ENCODE data around the gene IL17RC.
"Not testable (repeated sequence)": the region's sequence is repeated elsewhere in the genome, so short reads cannot be mapped to it uniquely, and the experiment has no call there.

IL17RC gene

DNA sequence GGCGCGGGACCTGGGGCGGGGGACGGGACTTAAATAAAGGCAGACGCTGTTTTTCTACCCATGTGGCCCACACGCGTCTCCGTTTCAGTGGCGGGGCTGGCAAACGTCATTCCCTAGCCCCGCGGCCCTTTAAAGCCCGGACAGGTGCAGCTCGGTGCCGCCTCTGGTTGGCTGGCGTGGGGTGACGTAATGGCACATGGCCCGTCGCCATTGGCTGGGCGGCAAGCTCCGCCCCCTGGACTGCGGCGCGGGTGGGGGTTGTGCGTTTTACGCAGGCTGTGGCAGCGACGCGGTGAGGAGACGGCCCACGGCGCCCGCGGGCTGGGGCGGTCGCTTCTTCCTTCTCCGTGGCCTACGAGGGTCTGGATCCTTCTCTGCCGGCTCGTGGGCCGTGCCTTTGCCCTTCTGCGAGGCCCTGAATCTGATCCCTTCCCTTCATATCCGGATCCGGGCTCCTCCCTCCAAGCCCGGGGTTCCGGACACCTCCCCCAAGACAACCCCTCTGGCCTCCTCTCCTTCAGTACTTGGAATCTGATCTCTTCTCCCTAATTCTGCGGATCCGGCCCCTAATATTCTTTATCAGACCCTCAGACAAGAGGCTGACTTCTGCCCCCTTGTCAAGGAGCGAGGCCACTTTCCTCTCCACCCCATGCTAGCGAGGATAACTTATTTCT is 16.8 kb downstream of the IL17RC start, which contains the start of gene CRELD1:
CRELD1 (plus strand) TSS at position 274 of the 674 bp plus-strand sequence. CDS start 605 bp downstream, outside the sequence.
- H3K4me1 ChIP-seq (ENCODE audit: control insufficient read depth in 1 of 2, insufficient read depth in 2 of 2, low read length in 2 of 2), result peaks cover 16 to 25% of the 10 kb centered on the region in 2 donors
- H3K9ac ChIP-seq (ENCODE audit: low read depth in 1 of 2, low read length in 2 of 2), result peak within 1 kb of the TSS; percentile 87
- peaks cover 3 to 27% of the 10 kb centered on the region in 2 donors for H3K36me3 ChIP-seq (ENCODE audit: control insufficient read depth in 1 of 2, insufficient read depth in 2 of 2, low read length in 2 of 2)
- H3K9me3 ChIP-seq (ENCODE audit: control insufficient read depth in 1 of 2, low read length in 2 of 2), result no peaks in the 10 kb centered on the region
- H3K27me3 ChIP-seq (ENCODE audit: control insufficient read depth in 1 of 2, insufficient read depth in 2 of 2, low read length in 2 of 2), result no peaks in the 10 kb centered on the region
- H3K4me3 ChIP-seq (ENCODE audit: low read depth in 1 of 2, low read length in 2 of 2), result peak within 1 kb of the TSS; percentile 88 to 92
- peak within 1 kb of the TSS; percentile 96 for H3K27ac ChIP-seq (ENCODE audit: low read depth, low read length)

DNA sequence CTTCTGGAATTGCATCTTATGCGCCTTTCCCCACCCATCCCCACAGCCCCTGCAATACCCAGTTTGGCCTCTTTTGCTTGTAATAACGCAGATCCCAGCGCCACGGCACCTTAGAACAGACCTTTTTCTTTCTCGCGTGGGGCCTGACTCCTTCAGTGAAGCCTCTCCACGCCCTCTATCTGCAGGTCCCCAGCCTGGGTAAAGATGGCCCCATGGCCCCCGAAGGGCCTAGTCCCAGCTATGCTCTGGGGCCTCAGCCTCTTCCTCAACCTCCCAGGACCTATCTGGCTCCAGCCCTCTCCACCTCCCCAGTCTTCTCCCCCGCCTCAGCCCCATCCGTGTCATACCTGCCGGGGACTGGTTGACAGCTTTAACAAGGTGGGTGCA is 17.3 kb downstream of the IL17RC start:
- no peaks in the 10 kb centered on the region for H3K9me3 ChIP-seq (ENCODE audit: control insufficient read depth in 1 of 2, low read length in 2 of 2)
- H3K4me1 ChIP-seq (ENCODE audit: control insufficient read depth in 1 of 2, insufficient read depth in 2 of 2, low read length in 2 of 2), result peaks cover 16 to 25% of the 10 kb centered on the region in 2 donors
- H3K27ac ChIP-seq (ENCODE audit: low read depth, low read length), result peak overlapping the region; percentile 96
- peak overlapping the region; percentile 88 to 92 for H3K4me3 ChIP-seq (ENCODE audit: low read depth in 1 of 2, low read length in 2 of 2)
- peak overlapping the region; percentile 87 for H3K9ac ChIP-seq (ENCODE audit: low read depth in 1 of 2, low read length in 2 of 2)
- H3K36me3 ChIP-seq (ENCODE audit: control insufficient read depth in 1 of 2, insufficient read depth in 2 of 2, low read length in 2 of 2), result peaks cover 3 to 27% of the 10 kb centered on the region in 2 donors
- H3K27me3 ChIP-seq (ENCODE audit: control insufficient read depth in 1 of 2, insufficient read depth in 2 of 2, low read length in 2 of 2), result no peaks in the 10 kb centered on the region

DNA sequence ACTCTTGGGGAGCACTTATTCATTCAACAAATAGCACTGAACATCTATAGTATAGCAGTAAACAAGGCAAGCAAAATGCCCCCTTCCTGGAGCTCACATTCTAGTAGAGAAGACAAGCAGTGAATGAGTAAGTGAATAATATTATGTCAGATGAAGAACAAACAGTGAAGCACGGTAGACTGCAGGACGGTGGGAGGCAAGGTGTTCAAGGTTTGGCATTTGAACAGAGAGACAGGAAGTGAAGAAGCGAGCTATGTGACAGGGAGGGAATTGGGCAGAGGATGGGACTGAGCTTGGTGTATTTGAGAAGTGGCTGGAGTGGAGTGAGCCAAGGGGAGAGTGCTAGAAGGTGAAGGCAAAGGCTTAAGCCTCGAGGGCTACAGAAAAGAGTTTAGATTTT is 18.1 kb downstream of the IL17RC start:
- H3K36me3 ChIP-seq (ENCODE audit: control insufficient read depth in 1 of 2, insufficient read depth in 2 of 2, low read length in 2 of 2), result peaks cover 3 to 25% of the 10 kb centered on the region in 2 donors
- peaks cover 16 to 25% of the 10 kb centered on the region in 2 donors for H3K4me1 ChIP-seq (ENCODE audit: control insufficient read depth in 1 of 2, insufficient read depth in 2 of 2, low read length in 2 of 2)
- H3K9me3 ChIP-seq (ENCODE audit: control insufficient read depth in 1 of 2, low read length in 2 of 2), result no peaks in the 10 kb centered on the region
- no peaks in the 10 kb centered on the region for H3K27me3 ChIP-seq (ENCODE audit: control insufficient read depth in 1 of 2, insufficient read depth in 2 of 2, low read length in 2 of 2)
- H3K9ac ChIP-seq (ENCODE audit: low read depth in 1 of 2, low read length in 2 of 2), result peak overlapping the region; percentile 87
- peak overlapping the region; percentile 88 to 92 for H3K4me3 ChIP-seq (ENCODE audit: low read depth in 1 of 2, low read length in 2 of 2)
- no peak overlapping the region for H3K27ac ChIP-seq (ENCODE audit: low read depth, low read length)

DNA sequence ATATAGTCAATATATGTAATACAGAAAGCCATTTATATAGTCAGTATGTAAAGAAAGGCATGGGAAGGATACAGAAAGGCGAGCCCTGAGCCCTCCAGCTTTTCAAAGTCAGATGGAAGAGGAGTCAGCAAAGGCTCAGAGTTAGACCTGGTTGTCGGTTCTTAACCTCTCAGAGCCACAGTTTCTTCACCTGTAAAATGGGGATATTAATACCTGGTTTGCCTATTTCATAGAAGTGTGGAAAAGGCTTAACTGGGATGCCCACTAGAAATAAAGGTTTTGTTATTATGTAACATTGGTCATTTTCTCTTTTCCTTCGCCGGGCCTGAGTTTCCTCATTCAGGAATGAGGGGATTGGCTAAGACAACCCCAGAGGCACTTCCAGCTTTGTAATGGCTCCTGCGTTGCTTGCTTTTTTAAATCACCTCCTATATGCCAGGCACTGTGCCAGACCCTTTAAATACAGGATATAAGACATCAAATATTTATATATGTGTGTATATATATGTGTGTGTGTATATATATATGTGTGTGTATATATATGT is 19.1 kb downstream of the IL17RC start:
- Histone ChIP-seq H3K27me3 (ENCODE audit: control insufficient read depth in 1 of 2, insufficient read depth in 2 of 2, low read length in 2 of 2) (no peaks in the 10 kb centered on the region), H3K4me3 (ENCODE audit: low read depth in 1 of 2, low read length in 2 of 2) (no peak overlapping the region), H3K9me3 (ENCODE audit: control insufficient read depth in 1 of 2, low read length in 2 of 2) (no peaks in the 10 kb centered on the region), H3K9ac (ENCODE audit: low read depth in 1 of 2, low read length in 2 of 2) (no peak overlapping the region), H3K4me1 (ENCODE audit: control insufficient read depth in 1 of 2, insufficient read depth in 2 of 2, low read length in 2 of 2) (peaks cover 16 to 25% of the 10 kb centered on the region in 2 donors), H3K36me3 (ENCODE audit: control insufficient read depth in 1 of 2, insufficient read depth in 2 of 2, low read length in 2 of 2) (peaks cover 3 to 25% of the 10 kb centered on the region in 2 donors), H3K27ac (ENCODE audit: low read depth, low read length) (no peak overlapping the region)

GRCh38 chr3:9937486-9938238 is 20.8 kb downstream of the IL17RC start:
- no peak overlapping the region for H3K4me3 ChIP-seq (ENCODE audit: low read depth in 1 of 2, low read length in 2 of 2)
- H3K27ac ChIP-seq (ENCODE audit: low read depth, low read length), result no peak overlapping the region
- no peaks in the 10 kb centered on the region for H3K9me3 ChIP-seq (ENCODE audit: control insufficient read depth in 1 of 2, low read length in 2 of 2)
- no peaks in the 10 kb centered on the region for H3K27me3 ChIP-seq (ENCODE audit: control insufficient read depth in 1 of 2, insufficient read depth in 2 of 2, low read length in 2 of 2)
- peaks cover 3 to 33% of the 10 kb centered on the region in 2 donors for H3K36me3 ChIP-seq (ENCODE audit: control insufficient read depth in 1 of 2, insufficient read depth in 2 of 2, low read length in 2 of 2)
- no peak overlapping the region for H3K9ac ChIP-seq (ENCODE audit: low read depth in 1 of 2, low read length in 2 of 2)
- H3K4me1 ChIP-seq (ENCODE audit: control insufficient read depth in 1 of 2, insufficient read depth in 2 of 2, low read length in 2 of 2), result peaks cover 16 to 19% of the 10 kb centered on the region in 2 donors

- no peaks in the 10 kb centered on the region for H3K9me3 ChIP-seq (ENCODE audit: control insufficient read depth in 1 of 2, low read length in 2 of 2)
- H3K27ac ChIP-seq (ENCODE audit: low read depth, low read length), result no peak overlapping the region
- peaks cover 16 to 19% of the 10 kb centered on the region in 2 donors for H3K4me1 ChIP-seq (ENCODE audit: control insufficient read depth in 1 of 2, insufficient read depth in 2 of 2, low read length in 2 of 2)
- no peak overlapping the region for H3K4me3 ChIP-seq (ENCODE audit: low read depth in 1 of 2, low read length in 2 of 2)
- no peaks in the 10 kb centered on the region for H3K27me3 ChIP-seq (ENCODE audit: control insufficient read depth in 1 of 2, insufficient read depth in 2 of 2, low read length in 2 of 2)
- peaks cover 7 to 46% of the 10 kb centered on the region in 2 donors for H3K36me3 ChIP-seq (ENCODE audit: control insufficient read depth in 1 of 2, insufficient read depth in 2 of 2, low read length in 2 of 2)
- no peak overlapping the region for H3K9ac ChIP-seq (ENCODE audit: low read depth in 1 of 2, low read length in 2 of 2)
These were observed 22.1 kb downstream of the IL17RC start for GRCh38 chr3:9938966-9939365.

- H3K27ac ChIP-seq (ENCODE audit: low read depth, low read length); H3K9ac ChIP-seq (ENCODE audit: low read depth in 1 of 2, low read length in 2 of 2); H3K9me3 ChIP-seq (ENCODE audit: control insufficient read depth in 1 of 2, low read length in 2 of 2); H3K4me1 ChIP-seq (ENCODE audit: control insufficient read depth in 1 of 2, insufficient read depth in 2 of 2, low read length in 2 of 2); H3K4me3 ChIP-seq (ENCODE audit: low read depth in 1 of 2, low read length in 2 of 2); H3K27me3 ChIP-seq (ENCODE audit: control insufficient read depth in 1 of 2, insufficient read depth in 2 of 2, low read length in 2 of 2): not testable (repeated sequence)
- peaks cover 10 to 53% of the 10 kb centered on the region in 2 donors for H3K36me3 ChIP-seq (ENCODE audit: control insufficient read depth in 1 of 2, insufficient read depth in 2 of 2, low read length in 2 of 2)
These were observed 23.0 kb downstream of the IL17RC start for GRCh38 chr3:9939906-9940305.

DNA sequence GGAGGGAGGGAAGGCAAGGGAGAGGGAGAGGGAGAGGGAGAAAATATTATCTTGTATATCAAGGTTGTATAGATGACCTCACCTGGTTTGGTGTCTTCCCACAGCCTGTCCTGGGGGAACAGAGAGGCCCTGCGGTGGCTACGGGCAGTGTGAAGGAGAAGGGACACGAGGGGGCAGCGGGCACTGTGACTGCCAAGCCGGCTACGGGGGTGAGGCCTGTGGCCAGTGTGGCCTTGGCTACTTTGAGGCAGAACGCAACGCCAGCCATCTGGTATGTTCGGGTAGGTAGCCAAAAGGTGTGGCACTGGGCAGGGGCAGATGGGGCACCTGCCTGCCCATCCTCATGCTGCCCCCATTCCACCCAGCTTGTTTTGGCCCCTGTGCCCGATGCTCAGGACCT is 23.8 kb downstream of the IL17RC start:
- H3K9me3 ChIP-seq (ENCODE audit: control insufficient read depth in 1 of 2, low read length in 2 of 2), result no peaks in the 10 kb centered on the region
- H3K9ac ChIP-seq (ENCODE audit: low read depth in 1 of 2, low read length in 2 of 2), result no peak overlapping the region
- peaks cover 0 to 3% of the 10 kb centered on the region in 2 donors for H3K4me1 ChIP-seq (ENCODE audit: control insufficient read depth in 1 of 2, insufficient read depth in 2 of 2, low read length in 2 of 2)
- no peaks in the 10 kb centered on the region for H3K27me3 ChIP-seq (ENCODE audit: control insufficient read depth in 1 of 2, insufficient read depth in 2 of 2, low read length in 2 of 2)
- no peak overlapping the region for H3K27ac ChIP-seq (ENCODE audit: low read depth, low read length)
- H3K4me3 ChIP-seq (ENCODE audit: low read depth in 1 of 2, low read length in 2 of 2), result no peak overlapping the region
- peaks cover 10 to 51% of the 10 kb centered on the region in 2 donors for H3K36me3 ChIP-seq (ENCODE audit: control insufficient read depth in 1 of 2, insufficient read depth in 2 of 2, low read length in 2 of 2)

GRCh38 chr3:9942164-9942563 is 25.3 kb downstream of the IL17RC start:
- Histone ChIP-seq H3K9ac (ENCODE audit: low read depth in 1 of 2, low read length in 2 of 2) (no peak overlapping the region), H3K9me3 (ENCODE audit: control insufficient read depth in 1 of 2, low read length in 2 of 2) (no peaks in the 10 kb centered on the region), H3K27ac (ENCODE audit: low read depth, low read length) (no peak overlapping the region), H3K27me3 (ENCODE audit: control insufficient read depth in 1 of 2, insufficient read depth in 2 of 2, low read length in 2 of 2) (no peaks in the 10 kb centered on the region), H3K36me3 (ENCODE audit: control insufficient read depth in 1 of 2, insufficient read depth in 2 of 2, low read length in 2 of 2) (peaks cover 8 to 44% of the 10 kb centered on the region in 2 donors), H3K4me3 (ENCODE audit: low read depth in 1 of 2, low read length in 2 of 2) (no peak overlapping the region), H3K4me1 (ENCODE audit: control insufficient read depth in 1 of 2, insufficient read depth in 2 of 2, low read length in 2 of 2) (peaks cover 0 to 4% of the 10 kb centered on the region in 2 donors)
